HEK293T (cell line): ENCODE data around the gene CRYBG3.

ENCODE experiments used
- CTCF ChIA-PET: fragments of 350-600 bp; formaldehyde crosslinking; extraction: SDS; loops from one replicate; lab custom pipeline; 2021; ENCODE audit warnings: antibody characterized with exemption, inconsistent platforms; lab: Yijun Ruan, JAX
- POLR2A ChIA-PET: fragments of 350-600 bp; formaldehyde crosslinking; extraction: SDS; loops from one replicate; lab custom pipeline; 2020; ENCODE audit warnings: antibody characterized with exemption, inconsistent platforms; lab: Yijun Ruan, JAX
- DNase-seq: peaks from one replicate; pipeline ENCODE4 v3.0.0; 2012; ENCODE audit warnings: mixed read lengths; ENCODE audit errors: extremely low spot score
- ARNT ChIP-seq: fragments of 450-650 bp; IDR thresholded peaks from 2 replicates; pipeline ENCODE4 v1.6.1; 2017; ENCODE audit warnings: mild to moderate bottlenecking
- BHLHE40 ChIP-seq: fragments of 450-650 bp; IDR thresholded peaks from 2 replicates; pipeline ENCODE4 v1.6.1; 2016; ENCODE audit warnings: mild to moderate bottlenecking, moderate library complexity, borderline replicate concordance
- CTBP1 ChIP-seq: fragments of 450-650 bp; IDR thresholded peaks from 2 replicates; pipeline ENCODE4 v1.6.1; 2016; ENCODE audit warnings: borderline replicate concordance
- ELF4 ChIP-seq: fragments of 450-650 bp; IDR thresholded peaks from 2 replicates; pipeline ENCODE4 v1.6.1; 2017; ENCODE audit warnings: antibody characterized with exemption
- FOXA1 ChIP-seq: fragments of 450-650 bp; IDR thresholded peaks from 2 replicates; pipeline ENCODE4 v1.6.1; 2016; ENCODE audit warnings: mild to moderate bottlenecking
- FOXK2 ChIP-seq: fragments of 450-650 bp; IDR thresholded peaks from 2 replicates; pipeline ENCODE4 v1.6.1; 2016; ENCODE audit warnings: mild to moderate bottlenecking
- FOXM1 ChIP-seq: fragments of 450-650 bp; IDR thresholded peaks from 2 replicates; pipeline ENCODE4 v1.6.1; 2017; ENCODE audit warnings: mild to moderate bottlenecking, borderline replicate concordance
- HDGF ChIP-seq: fragments of 450-650 bp; IDR thresholded peaks from 2 replicates; pipeline ENCODE4 v1.6.1; 2017; ENCODE audit warnings: antibody characterized with exemption, borderline replicate concordance
- L3MBTL2 ChIP-seq: fragments of 450-650 bp; conservative IDR thresholded peaks from 2 replicates; pipeline ENCODE4 v1.6.1; 2016; ENCODE audit warnings: mild to moderate bottlenecking
- LEF1 ChIP-seq: fragments of 450-650 bp; IDR thresholded peaks from 2 replicates; pipeline ENCODE4 v1.6.1; 2017; ENCODE audit warnings: mild to moderate bottlenecking, borderline replicate concordance
- NFRKB ChIP-seq: fragments of 450-650 bp; IDR thresholded peaks from 2 replicates; pipeline ENCODE4 v1.6.1; 2016; ENCODE audit warnings: mild to moderate bottlenecking, moderate library complexity
- SP1 ChIP-seq: fragments of 450-650 bp; IDR thresholded peaks from 2 replicates; pipeline ENCODE4 v1.6.1; 2017
- SUZ12 ChIP-seq: fragments of 450-650 bp; IDR thresholded peaks from 2 replicates; pipeline ENCODE4 v1.6.1; 2016; ENCODE audit warnings: mild to moderate bottlenecking
- TARDBP ChIP-seq: fragments of 450-650 bp; IDR thresholded peaks from 2 replicates; pipeline ENCODE4 v1.6.1; 2016
- ZNF384 ChIP-seq: fragments of 450-650 bp; IDR thresholded peaks from 2 replicates; pipeline ENCODE4 v1.6.1; 2016
- TF ChIP-seq, protein P1 (sequence below): fragments of 450-650 bp; IDR thresholded peaks from 2 replicates; pipeline ENCODE4 v1.6.1; 2016

Gene CRYBG3

GRCh38 chr3:97939401-97939800, 117.6 kb downstream of the CRYBG3 start:
- no peak for TF ChIP-seq L3MBTL2
- TF ChIP-seq TARDBP = no peak
- TF ChIP-seq LEF1 = no peak
- TF ChIP-seq FOXM1 = no peak
- TF ChIP-seq NFRKB = no peak
- TF ChIP-seq, protein P1, sequence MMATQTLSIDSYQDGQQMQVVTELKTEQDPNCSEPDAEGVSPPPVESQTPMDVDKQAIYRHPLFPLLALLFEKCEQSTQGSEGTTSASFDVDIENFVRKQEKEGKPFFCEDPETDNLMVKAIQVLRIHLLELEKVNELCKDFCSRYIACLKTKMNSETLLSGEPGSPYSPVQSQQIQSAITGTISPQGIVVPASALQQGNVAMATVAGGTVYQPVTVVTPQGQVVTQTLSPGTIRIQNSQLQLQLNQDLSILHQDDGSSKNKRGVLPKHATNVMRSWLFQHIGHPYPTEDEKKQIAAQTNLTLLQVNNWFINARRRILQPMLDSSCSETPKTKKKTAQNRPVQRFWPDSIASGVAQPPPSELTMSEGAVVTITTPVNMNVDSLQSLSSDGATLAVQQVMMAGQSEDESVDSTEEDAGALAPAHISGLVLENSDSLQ = no peak
- TF ChIP-seq BHLHE40 = no peak
- TF ChIP-seq CTBP1 = no peak
- no peak for TF ChIP-seq SUZ12
- no peak for TF ChIP-seq FOXA1
- TF ChIP-seq ELF4 = no peak
- TF ChIP-seq FOXK2 = no peak
- no peak for TF ChIP-seq SP1
- TF ChIP-seq HDGF = no peak
- TF ChIP-seq ZNF384 = no peak
- no peak for TF ChIP-seq ARNT
- ChIA-PET POLR2A (no interaction called here), CTCF (no interaction called here)
- DNase-seq = no peak

DNA sequence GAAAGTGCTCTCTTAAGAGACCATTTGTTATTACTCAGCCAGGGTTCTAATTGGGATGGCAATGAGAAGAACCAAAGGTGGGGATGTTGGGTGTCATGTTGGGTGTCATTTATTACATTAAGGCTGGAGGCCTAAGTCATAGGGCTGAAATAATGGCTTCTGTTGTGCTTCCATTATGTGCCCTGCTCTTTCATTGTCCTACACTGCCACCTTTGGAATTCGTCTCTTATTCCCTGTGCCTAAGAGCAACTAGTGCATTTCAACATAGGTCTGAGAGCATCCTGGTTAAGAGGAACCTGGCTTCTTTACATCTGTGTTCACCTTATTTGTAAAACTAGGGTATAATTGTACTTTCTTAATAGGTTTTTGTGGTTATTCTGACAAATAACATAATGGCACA, 118.2 kb downstream of the CRYBG3 start:
- POLR2A ChIA-PET = no interaction called here
- CTCF ChIA-PET = no interaction called here
- peak; percentile 12 for DNase-seq

DNA sequence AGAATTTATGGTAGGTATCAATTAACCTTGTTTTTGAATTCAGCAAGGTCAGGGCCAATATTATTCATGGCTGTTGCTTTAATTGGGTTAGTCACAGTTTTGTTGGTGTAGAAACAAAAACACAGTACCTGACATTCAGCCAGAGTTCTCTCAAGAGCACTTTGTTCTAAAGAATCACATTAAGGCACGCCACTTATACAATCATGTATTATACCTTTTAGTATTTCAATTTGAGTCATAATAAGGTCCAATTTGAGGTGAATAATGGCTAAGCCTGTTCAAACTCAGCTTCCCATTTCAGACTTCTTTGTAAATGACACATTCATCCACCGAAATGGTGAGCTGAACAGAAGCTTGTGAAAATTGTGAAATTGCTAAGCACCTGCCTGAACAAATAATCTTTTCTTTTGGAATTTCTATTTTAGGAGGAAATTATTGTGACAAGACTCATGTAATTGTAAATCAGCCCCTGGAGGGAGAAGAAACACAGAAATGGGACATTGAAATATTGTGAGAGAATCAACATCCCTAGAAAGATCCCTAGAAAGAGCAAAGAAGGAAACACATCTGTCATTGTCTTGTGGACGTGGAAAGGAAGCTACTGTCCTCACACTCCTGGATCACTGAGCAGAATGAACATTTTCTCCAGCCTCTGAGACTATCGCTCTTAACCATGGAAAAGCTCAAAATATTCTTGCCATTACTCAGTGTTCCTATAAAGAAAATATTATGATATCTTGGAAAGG, 121.2 kb downstream of the CRYBG3 start:
- CTCF ChIA-PET = no interaction called here
- DNase-seq = no peak
- TF ChIP-seq FOXM1 (no peak), L3MBTL2 (no peak), LEF1 (no peak), SUZ12 (no peak), ZNF384 (no peak), FOXK2 (no peak), SP1 (no peak), NFRKB (no peak), FOXA1 (no peak), ELF4 (no peak), TARDBP (no peak), BHLHE40 (no peak), ARNT (no peak), CTBP1 (no peak)
- TF ChIP-seq, protein P1 = no peak
- POLR2A ChIA-PET = no interaction called here

More for the DNA sequence above, 118.2 kb downstream of the CRYBG3 start:
- no peak for TF ChIP-seq HDGF
- TF ChIP-seq FOXK2 = no peak
- TF ChIP-seq CTBP1 = no peak
- TF ChIP-seq BHLHE40 = no peak
- TF ChIP-seq SUZ12 = no peak
- no peak for TF ChIP-seq SP1
- no peak for TF ChIP-seq ELF4
- no peak for TF ChIP-seq L3MBTL2
- TF ChIP-seq LEF1 = no peak
- no peak for TF ChIP-seq ZNF384
- TF ChIP-seq NFRKB = no peak
- no peak for TF ChIP-seq FOXA1
- no peak for TF ChIP-seq TARDBP
- TF ChIP-seq, protein P1 = no peak
- TF ChIP-seq FOXM1 = no peak
- TF ChIP-seq ARNT = no peak

DNA sequence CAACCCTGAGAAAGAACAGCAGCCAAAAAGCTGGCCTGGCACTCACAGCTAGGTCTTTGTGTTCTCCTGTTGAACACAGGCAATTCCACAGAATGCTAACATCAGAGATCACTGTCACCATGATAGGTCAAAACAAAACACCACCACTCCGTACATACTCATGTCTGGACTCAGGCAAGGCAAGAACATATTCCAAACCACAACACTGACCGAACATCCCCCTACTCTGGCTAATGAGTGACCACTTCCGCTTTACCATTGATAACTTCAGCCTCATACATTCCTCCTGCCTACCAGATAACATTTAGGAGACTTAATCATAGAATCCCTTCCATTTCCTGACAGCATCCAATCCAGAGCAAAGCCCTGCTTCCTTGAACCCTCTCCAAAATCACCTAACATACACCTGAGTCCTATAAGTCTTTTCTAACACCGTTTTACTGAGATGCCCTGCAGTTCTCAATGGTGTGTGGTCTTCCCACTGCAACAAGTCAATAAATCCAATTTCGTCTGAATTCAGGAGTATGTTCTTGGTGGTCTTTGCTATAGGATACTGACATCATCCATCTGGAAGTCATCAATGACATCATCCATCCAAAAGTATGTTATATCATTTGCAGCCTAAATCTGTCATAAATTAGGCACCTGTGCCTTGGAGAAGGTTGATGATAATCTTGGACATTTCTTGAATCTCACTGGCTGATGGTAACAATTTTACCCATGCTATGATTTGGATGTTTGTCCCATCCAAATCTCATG, 126.7 kb downstream of the CRYBG3 start:
- ChIA-PET POLR2A (no interaction called here), CTCF (no interaction called here)
- TF ChIP-seq SP1 (no peak), ARNT (no peak), NFRKB (no peak), ZNF384 (no peak), FOXK2 (no peak), LEF1 (no peak), CTBP1 (no peak), BHLHE40 (no peak), SUZ12 (no peak), TARDBP (no peak), HDGF (no peak), FOXM1 (no peak), FOXA1 (no peak), L3MBTL2 (no peak)
- TF ChIP-seq, protein P1 = no peak
- no peak for DNase-seq

DNA sequence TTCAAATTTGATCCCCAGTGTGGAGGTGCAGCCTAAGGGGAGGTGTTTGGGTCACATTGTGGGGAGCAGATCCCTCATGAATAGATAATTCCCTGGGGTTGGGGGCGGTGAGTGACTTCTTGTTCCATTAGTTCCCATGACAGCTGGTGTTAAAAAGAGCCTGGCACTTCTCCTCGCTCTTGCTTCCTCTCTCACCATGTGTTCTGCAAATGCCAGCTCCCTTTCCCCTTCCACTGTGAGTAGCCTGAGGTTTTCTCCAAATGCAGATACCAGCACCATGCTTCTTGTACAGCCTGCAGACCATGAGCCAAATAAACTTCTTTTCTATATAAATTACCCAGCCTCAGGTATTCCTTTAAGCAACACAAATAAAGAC, 127.3 kb downstream of the CRYBG3 start:
- ChIA-PET POLR2A (no interaction called here), CTCF (no interaction called here)
- no peak for TF ChIP-seq LEF1
- TF ChIP-seq CTBP1 = no peak
- TF ChIP-seq, protein P1 = no peak
- no peak for TF ChIP-seq ARNT
- no peak for TF ChIP-seq FOXM1
- TF ChIP-seq HDGF = no peak
- TF ChIP-seq ELF4 = no peak
- TF ChIP-seq L3MBTL2 = no peak
- TF ChIP-seq BHLHE40 = no peak
- no peak for TF ChIP-seq SUZ12
- no peak for TF ChIP-seq ZNF384
- no peak for TF ChIP-seq TARDBP
- TF ChIP-seq FOXA1 = no peak
- TF ChIP-seq FOXK2 = no peak
- no peak for TF ChIP-seq SP1
- TF ChIP-seq NFRKB = no peak
- DNase-seq = no peak
